ENCODE measurements around the gene ADRA2A.

ADRA2A gene

DNA sequence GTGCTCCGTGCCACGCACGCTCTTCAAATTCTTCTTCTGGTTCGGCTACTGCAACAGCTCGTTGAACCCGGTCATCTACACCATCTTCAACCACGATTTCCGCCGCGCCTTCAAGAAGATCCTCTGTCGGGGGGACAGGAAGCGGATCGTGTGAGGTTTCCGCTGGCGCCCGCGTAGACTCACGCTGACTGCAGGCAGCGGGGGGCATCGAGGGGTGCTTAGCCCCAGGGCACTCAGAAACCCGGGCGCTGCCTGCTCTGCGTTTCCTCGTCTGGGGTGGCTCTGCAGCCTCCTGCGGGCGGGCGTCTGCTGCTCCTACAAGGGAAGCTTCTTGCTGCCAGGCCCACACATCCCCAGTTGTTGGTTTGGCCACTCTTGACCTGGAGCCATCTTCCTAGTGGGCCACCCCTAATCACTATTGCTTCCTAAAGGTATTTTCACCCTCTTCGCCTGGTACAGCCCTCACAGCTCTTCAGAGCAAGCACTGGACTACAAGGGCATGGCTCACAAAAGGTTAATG lies 2.5 kb downstream of the ADRA2A start:
- Mint-ChIP-seq H3K4me1 (peaks cover 12% of the 10 kb centered on the region), H3K9me3 (no peaks in the 10 kb centered on the region), H3K27me3 (peaks cover 28% of the 10 kb centered on the region), H3K27ac (no peak overlapping the region), H3K36me3 (no peaks in the 10 kb centered on the region), H3K4me3 (peak overlapping the region; percentile 33)

DNA sequence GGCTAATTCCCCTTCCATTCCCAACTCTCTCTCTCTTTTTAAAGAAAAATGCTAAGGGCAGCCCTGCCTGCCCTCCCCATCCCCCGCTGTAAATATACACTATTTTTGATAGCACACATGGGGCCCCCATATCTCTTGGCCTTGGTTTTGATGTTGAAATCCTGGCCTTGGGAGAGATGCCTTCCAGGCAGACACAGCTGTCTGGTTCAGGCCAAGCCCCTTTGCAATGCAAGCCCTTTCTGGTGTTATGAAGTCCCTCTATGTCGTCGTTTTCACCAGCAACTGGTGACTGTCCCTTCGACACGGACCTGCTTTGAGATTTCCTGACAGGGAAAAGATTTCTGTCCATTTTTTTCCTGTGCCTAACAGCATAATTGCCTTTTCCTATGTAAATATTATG lies 3.0 kb downstream of the ADRA2A start:
- no peaks in the 10 kb centered on the region for H3K9me3 Mint-ChIP-seq
- H3K36me3 Mint-ChIP-seq, result no peaks in the 10 kb centered on the region
- no peak overlapping the region for H3K27ac Mint-ChIP-seq
- peaks cover 12% of the 10 kb centered on the region for H3K4me1 Mint-ChIP-seq
- peaks cover 23% of the 10 kb centered on the region for H3K27me3 Mint-ChIP-seq
- H3K4me3 Mint-ChIP-seq, result peak overlapping the region; percentile 33

DNA sequence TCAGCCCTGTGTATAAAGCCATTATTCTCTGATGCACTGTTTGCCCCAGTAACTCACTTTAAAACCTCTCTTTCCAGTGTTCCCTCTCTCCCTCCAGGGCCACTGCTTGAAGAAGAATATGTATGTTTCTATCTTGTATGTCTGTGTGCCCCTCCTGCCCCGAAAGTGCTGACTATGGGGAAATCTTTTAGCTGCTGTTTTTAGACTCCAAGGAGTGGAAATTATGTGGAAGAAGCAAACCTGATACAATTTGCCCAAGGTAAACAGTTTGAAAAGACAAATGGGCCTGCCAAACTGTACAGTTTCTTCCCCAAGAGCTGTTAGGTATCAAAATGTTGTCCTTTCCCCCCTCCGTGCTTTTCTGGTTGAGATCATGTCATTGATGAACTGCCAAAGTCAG lies 3.4 kb downstream of the ADRA2A start:
- Mint-ChIP-seq H3K4me1 (peaks cover 8% of the 10 kb centered on the region), H3K27me3 (peaks cover 21% of the 10 kb centered on the region), H3K36me3 (no peaks in the 10 kb centered on the region), H3K9me3 (no peaks in the 10 kb centered on the region), H3K27ac (no peak overlapping the region), H3K4me3 (no peak overlapping the region)

DNA sequence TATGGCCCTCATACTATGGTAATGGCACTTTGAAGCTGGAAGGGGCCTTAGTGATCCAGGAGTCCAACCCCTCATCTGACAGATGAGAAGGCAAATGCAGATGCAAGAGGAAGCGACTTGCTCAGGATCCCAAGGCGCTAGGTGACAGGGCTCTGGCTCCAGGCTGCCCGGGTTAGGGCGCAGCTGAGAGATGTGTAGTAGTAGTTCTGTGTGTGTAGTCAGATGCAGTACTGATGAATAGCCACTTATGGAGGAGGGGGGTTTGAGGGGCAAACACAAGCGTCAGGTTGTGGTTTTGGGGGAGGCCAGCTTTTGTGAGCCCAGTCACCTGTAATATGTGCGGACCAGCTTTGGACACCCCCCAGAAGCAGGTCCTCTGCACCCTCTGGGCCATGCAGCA lies 4.8 kb downstream of the ADRA2A start:
- H3K4me3 Mint-ChIP-seq, result no peak overlapping the region
- no peak overlapping the region for H3K27ac Mint-ChIP-seq
- H3K36me3 Mint-ChIP-seq, result no peaks in the 10 kb centered on the region
- peaks cover 4% of the 10 kb centered on the region for H3K4me1 Mint-ChIP-seq
- peaks cover 20% of the 10 kb centered on the region for H3K27me3 Mint-ChIP-seq
- no peaks in the 10 kb centered on the region for H3K9me3 Mint-ChIP-seq

DNA sequence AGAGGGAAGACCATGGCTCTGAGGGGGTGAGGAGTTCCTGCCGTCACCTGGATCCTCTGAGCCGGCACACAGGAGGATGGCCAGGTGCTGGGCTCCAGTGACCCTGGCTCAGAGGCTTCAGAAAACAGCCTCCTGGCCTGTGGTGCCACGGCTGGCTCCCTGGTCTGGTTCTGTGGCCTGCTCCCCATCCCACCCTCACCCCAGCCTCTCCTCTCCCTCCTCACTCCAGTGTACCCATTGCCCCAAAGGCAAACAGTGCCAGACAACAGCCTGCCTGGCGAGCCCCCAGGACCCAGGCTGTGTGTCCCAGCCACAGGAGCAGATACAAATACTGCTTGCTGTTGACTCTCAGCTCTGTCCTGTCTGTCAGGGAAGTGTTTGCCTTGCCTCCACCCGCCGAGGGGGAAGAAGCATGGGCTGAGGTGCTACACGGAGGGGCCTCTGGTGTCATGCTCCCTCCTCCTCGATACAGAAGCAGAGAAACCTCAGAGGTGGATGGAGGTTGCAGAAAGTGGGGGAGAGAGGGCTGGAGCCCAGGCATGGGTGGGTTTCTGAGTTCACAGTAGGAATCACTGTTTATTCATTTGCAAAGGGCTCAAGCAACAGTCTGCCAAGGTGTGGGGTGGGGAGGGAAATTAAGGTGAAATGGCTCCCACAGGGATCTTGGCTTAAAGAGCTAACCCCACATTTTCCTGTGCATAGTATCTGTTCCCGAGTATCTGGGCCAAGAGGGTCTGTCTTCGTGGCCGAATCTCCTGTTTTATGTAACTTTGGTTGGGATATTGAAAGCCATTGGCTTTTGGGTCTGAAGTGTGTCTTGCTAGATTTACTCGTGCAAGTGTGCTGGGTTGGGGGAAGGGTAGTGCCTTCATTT lies 5.5 kb downstream of the ADRA2A start:
- Mint-ChIP-seq H3K27me3 (peaks cover 22% of the 10 kb centered on the region), H3K9me3 (no peaks in the 10 kb centered on the region), H3K4me3 (no peak overlapping the region), H3K4me1 (peaks cover 4% of the 10 kb centered on the region), H3K27ac (no peak overlapping the region), H3K36me3 (no peaks in the 10 kb centered on the region)

DNA sequence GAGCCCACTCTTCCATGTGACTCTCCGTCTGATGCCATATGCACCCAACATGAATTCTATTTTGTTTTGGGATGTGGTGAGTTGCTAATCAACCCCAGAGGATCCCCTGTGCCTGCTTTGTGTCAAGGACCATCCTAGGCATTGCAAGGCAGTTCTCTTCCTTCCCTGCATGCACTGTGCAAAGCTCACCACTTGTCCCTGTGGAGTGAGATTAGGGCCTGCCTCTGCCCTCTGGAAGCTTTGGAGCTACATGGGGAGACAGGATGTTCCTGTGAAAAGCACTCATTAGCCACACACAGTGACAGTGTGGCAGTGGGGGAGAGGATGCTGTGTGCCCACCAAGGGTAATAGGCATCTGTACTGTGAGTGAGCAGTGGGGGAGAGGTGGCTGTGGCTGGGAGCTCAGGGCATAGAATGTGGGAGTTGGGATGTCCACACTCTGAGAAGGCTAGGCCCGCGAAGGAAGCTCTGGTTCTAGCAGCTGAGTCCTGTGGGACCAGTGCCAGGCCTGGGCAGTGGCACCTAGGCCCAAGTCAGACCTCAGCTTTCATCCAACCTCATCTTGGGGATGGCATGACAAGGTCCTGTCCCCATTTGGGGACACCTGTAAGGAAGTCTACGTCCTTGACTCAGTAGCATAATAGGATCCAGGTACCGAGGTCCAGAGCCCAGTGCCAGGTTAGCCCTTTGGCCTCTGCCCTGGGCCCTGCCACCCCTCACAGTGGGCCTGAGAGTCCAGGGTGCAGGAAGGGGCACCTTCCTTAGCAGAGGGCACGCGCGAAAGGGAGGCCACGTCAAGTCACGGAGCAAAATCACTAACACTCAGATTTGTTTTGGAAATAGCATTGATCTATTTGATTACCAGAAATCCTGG lies 6.6 kb downstream of the ADRA2A start:
- H3K9me3 Mint-ChIP-seq, result no peaks in the 10 kb centered on the region
- no peaks in the 10 kb centered on the region for H3K36me3 Mint-ChIP-seq
- H3K4me3 Mint-ChIP-seq, result no peak overlapping the region
- H3K27me3 Mint-ChIP-seq, result peaks cover 17% of the 10 kb centered on the region
- H3K27ac Mint-ChIP-seq, result no peak overlapping the region
- H3K4me1 Mint-ChIP-seq, result peaks cover 4% of the 10 kb centered on the region

DNA sequence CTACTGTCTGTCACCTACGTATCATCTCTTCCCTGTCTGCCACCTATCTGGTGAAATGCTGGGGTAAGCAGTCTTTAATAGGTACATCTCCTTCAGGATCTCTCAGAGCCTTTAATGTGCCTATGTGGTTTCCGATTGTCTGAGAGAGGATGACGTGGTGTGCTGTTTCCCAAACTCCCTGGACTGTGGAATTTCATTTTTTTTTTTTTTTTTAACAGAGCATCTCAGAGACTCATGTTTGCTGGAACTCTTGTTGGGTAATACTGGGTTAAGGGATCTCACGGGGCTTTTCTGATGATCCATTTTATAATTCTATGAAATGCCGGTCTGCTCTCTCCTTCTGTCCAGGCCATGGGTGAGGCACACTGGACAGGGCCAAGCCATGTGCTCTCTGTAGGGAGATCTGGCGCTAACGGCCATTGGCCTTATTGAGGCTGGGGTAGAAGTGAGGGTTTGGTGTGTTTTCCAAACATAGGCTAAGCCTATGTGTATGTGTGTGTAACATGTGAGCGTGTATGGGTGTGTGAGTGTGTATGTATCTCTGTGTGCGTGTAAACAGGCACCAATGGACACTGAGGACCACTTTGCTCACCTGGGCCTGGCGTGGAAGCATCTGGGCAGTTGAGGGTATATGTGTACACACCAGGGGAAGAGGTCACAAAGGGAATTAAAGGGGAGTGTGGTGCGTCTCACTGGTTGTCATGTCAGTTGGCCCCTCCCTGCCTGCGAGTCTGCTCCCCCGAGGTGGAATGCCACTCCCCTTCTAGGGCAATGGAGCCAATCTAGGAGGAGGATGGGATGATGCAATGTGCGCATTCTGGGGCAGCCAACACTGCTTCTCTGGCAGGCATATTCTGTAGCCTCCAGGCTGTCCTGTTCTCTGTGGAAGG lies 7.8 kb downstream of the ADRA2A start:
- Mint-ChIP-seq H3K9me3 (no peaks in the 10 kb centered on the region), H3K4me3 (no peak overlapping the region), H3K4me1 (no peaks in the 10 kb centered on the region), H3K27me3 (peaks cover 12% of the 10 kb centered on the region), H3K27ac (no peak overlapping the region), H3K36me3 (no peaks in the 10 kb centered on the region)

DNA sequence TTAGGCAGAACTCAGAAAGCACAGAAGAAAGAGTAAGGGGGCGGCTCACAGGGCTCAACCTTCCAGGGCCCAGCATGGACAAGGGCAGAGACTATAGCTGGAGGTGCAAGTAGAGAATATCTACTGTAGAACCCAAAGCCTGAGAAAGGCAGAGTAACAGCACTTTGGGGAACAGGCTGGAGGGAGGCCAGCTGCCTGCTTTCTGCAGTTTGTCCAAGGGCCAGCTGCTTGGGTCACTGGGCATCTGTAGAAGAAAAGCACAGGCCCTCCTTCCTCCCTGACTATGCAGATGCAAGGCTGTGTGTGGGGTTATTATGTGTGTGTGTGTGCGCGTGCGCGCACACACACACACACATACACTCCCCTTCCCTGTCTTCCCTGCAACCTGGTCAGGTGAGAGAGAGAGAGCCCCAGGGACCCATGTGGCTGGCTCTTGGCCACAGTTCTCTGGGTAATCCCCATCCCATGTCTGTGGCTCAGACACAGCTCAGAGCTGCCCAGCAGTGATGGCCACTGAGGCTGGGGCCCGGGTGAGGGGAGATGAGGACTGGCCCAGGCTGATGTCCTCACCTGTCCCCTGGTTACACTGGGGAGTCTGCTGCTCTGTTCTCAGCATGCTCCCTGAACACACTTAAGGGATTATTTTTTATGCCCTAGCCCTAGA lies 9.0 kb downstream of the ADRA2A start:
- Mint-ChIP-seq H3K4me3 (no peak overlapping the region), H3K27me3 (peaks cover 8% of the 10 kb centered on the region), H3K9me3 (no peaks in the 10 kb centered on the region), H3K27ac (no peak overlapping the region), H3K36me3 (no peaks in the 10 kb centered on the region), H3K4me1 (no peaks in the 10 kb centered on the region)

DNA sequence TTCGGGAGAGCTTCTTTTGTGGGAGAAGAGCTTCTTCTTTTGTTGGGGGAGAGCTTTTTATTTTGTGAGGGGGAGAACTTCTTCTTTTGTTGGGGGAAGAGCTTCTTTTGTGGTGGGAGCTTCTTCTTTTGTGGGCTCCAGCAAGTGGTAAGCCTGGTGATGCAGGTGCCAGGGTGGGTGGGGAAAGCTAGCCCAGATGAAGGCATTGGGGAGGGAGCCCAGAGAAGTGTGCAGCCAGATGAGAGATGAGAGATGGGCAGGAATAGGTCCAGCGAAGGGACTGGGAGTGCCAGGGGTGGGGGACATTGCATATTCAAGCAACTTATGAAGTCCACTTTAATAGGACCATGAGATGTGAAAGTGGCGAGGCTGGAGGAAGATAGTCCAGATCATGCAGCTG lies 9.7 kb downstream of the ADRA2A start:
- Mint-ChIP-seq H3K27me3 (peaks cover 8% of the 10 kb centered on the region), H3K4me1 (no peaks in the 10 kb centered on the region), H3K4me3 (no peak overlapping the region), H3K36me3 (no peaks in the 10 kb centered on the region), H3K9me3 (no peaks in the 10 kb centered on the region), H3K27ac (no peak overlapping the region)

DNA sequence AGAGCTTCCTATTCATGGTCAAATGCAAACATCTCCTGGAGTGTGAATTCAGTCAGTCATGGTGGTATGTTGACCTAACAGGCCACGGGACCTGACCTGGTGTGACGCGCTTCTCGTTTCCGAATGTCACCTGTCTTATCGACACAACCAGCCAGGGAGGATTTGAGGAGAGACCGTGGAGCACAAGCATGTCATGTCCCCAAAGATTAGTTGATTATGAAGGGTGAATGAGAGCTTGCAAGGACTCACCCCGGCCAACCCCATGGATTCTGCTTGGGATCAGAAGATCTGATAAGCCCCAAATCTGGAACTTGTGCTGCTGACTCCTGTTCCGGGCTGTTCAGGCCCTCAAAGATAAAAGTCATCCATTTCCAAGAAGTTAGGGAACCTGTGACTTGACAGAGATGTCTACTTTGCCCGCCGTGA lies 10.5 kb downstream of the ADRA2A start:
- H3K27me3 Mint-ChIP-seq, result peaks cover 8% of the 10 kb centered on the region
- H3K4me3 Mint-ChIP-seq, result no peak overlapping the region
- no peak overlapping the region for H3K27ac Mint-ChIP-seq
- no peaks in the 10 kb centered on the region for H3K36me3 Mint-ChIP-seq
- H3K9me3 Mint-ChIP-seq, result no peaks in the 10 kb centered on the region
- H3K4me1 Mint-ChIP-seq, result no peaks in the 10 kb centered on the region

DNA sequence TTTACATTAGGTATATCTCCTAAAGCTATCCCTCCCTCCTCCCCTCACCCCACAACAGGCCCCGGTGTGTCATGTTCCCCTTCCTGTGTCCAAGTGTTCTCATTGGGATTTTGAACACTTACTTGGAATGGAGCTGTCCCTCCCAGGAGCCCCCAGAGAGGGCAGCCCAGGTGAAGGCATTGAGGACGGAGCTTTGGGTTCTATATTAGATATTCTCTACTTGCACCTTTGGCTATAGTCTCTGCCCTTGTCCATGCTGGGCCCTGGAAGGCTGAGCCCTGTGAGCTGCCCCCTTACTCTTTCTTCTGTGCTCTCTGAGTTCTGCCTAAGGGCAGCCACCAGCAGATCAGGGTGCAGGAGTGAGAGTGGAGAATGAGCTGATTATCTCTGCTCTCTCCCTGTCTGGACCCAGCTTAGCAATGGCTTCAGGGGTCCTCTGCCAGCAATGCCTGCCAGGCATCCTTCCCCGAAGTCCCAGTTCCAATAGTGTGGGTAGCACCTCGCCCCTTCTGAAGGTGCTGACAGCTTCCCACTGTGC lies 11.2 kb downstream of the ADRA2A start:
- Mint-ChIP-seq H3K27ac (no peak overlapping the region), H3K36me3 (no peaks in the 10 kb centered on the region)

DNA sequence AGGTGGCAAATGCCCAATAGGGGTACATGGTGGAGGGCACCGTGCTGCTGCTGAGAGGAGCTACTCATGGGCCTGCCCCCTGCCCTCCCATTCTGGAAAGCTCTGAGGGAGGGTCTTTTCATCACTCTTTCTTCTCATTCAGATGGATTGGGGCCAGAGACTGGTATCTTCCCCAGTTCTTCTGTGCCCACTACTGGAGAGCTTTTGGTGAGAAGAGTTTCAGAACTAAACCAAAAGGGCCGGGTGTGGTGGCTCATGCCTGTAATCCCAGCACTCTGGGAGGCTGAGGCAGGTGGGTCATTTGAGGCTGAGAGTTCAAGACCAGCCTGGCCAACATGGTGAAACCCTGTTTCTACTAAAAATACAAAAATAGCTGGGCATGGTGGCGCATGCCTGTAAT lies 12.5 kb downstream of the ADRA2A start:
- Mint-ChIP-seq H3K4me3 (no peak overlapping the region), H3K27me3 (peaks cover 9% of the 10 kb centered on the region), H3K4me1 (no peaks in the 10 kb centered on the region), H3K27ac (no peak overlapping the region), H3K36me3 (no peaks in the 10 kb centered on the region), H3K9me3 (no peaks in the 10 kb centered on the region)

More for the DNA sequence above, 11.2 kb downstream of the ADRA2A start:
- Mint-ChIP-seq H3K27me3 (peaks cover 6% of the 10 kb centered on the region), H3K4me1 (no peaks in the 10 kb centered on the region), H3K4me3 (no peak overlapping the region), H3K9me3 (no peaks in the 10 kb centered on the region)

DNA sequence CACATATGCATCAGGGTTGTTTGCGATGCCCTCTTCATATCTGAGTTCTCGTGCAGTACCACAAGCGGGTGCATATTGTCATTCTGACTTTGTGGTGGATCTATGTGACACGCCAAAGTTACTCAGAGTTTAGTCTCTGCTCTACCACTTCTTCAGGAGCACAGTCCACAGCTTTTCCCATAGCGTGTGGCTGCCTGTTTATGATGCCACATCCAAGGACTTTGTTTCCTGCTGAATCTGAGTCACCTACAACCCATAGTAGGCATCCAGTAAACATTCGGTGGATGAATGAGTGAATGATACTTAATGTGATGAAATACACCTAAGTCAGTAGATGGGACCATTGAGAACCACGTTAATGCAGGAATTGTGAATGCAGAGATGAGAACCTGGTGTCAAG lies 15.0 kb downstream of the ADRA2A start:
- Mint-ChIP-seq H3K27ac (no peak overlapping the region), H3K4me3 (no peak overlapping the region), H3K9me3 (no peaks in the 10 kb centered on the region), H3K36me3 (no peaks in the 10 kb centered on the region), H3K4me1 (no peaks in the 10 kb centered on the region), H3K27me3 (peaks cover 9% of the 10 kb centered on the region)

DNA sequence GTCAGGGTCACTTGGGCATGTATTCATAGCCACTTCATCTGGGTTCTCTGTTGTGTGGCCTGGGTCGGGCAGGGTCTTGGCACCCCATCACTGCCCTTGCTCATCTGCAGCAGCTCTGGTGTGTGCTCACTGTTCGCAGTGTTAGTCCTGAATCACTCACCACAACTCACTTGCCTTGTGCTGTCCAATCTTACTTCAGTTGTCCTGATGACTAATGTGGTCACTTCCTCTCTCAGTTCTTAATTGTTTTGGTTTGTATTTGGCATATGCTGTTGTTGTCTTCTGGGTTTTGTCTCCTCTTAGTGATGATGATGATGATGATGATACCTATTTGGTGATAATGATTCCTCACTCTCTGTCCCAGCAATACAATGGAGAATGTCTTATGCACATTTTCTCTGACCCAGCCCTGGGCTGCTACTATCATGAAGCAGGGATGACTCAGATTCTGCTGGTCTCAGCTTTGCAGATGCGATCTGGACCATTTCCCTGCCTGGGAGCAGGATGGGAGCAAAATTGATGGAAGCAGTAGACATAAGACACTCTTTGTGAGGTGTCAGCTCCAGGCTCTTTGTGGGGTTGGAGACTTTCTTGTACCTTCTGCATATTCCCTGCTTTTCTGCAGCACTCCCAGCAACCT lies 17.0 kb downstream of the ADRA2A start:
- Mint-ChIP-seq H3K9me3 (no peaks in the 10 kb centered on the region), H3K4me3 (no peak overlapping the region), H3K36me3 (no peaks in the 10 kb centered on the region), H3K4me1 (no peaks in the 10 kb centered on the region), H3K27ac (no peak overlapping the region), H3K27me3 (peaks cover 9% of the 10 kb centered on the region)
